Upper lobe of right lung (tissue), 1 donor: ENCODE data around the gene CHSY3. TPM values are rescaled to one million over a fixed set of nuclear protein-coding genes. Genes with fewer than 3 reads are reported as not detected.

Experiments
- ATAC-seq: fragments of 200-7000 bp; cut with Tn5 transposase; one replicate; pipeline ENCODE4 v1.9.1; 2020; ENCODE audit warnings: mild to moderate bottlenecking, moderate library complexity
- DNase-seq: peaks from one replicate; pipeline ENCODE4 v3.0.0-alpha.2; 2020
- H3K27ac ChIP-seq: fragments of 200-600 bp; one replicate; pipeline ENCODE4 v1.8.0; 2022
- H3K27me3 ChIP-seq: fragments of 200-600 bp; one replicate; pipeline ENCODE4 v1.8.0; 2022; ENCODE audit warnings: mild to moderate bottlenecking
- H3K36me3 ChIP-seq: fragments of 200-600 bp; one replicate; pipeline ENCODE4 v1.8.0; 2022
- H3K4me1 ChIP-seq: fragments of 200-600 bp; one replicate; pipeline ENCODE4 v1.8.0; 2022
- H3K4me3 ChIP-seq: fragments of 200-600 bp; one replicate; pipeline ENCODE4 v1.8.0; 2022; ENCODE audit warnings: mild to moderate bottlenecking
- H3K9me3 ChIP-seq: fragments of 200-600 bp; one replicate; pipeline ENCODE4 v1.8.0; 2022
- intact Hi-C: fragments of 100-400 bp; cut with DNase I; formaldehyde crosslinking; loops from one replicate; pipeline ENCODE4 v1.11.0; 2022
- total RNA-seq: library from RNA; stranded (reverse); fragmentation: NEBNext Ultra II Directional; extraction: Animal tissue kit (Norgen Biotek cat#: 25700); gene quantifications from one replicate; pipeline ENCODE4 v1.2.1, GENCODE V29; 2021
- TF ChIP-seq, protein P1 (sequence below): fragments of 200-600 bp; IDR thresholded peaks from one replicate; pipeline ENCODE4 v1.8.0; 2022; ENCODE audit warnings: antibody characterized with exemption
- donor health status: DM: no; HTN: yes; CAD: no; lungs with severe emphysema.

Gene CHSY3
- total RNA-seq, 1 donor from 2014 or later, result 5.7 TPM

DNA sequence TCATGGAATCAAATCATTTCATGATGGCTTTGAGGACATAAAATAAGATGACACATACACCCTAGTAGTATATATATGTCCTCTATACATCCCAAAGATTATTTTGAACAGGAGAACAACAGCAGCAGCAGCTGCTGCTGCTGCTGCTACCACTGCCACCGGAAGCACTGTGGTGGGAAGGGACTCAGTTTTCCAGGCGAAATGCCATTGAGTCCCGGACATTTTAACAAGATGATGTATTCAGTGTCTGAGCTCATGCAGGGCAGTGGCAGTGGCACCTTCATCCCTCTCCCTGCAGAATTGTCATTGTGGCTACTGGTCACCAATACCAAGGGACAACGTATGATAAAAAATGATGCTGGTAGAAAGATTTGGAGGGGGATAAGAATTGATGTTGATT is 151.3 kb downstream of the CHSY3 start:
- intact Hi-C loops, result no loop called here
- Histone ChIP-seq H3K4me3 (no peak overlapping the region), H3K27me3 (no peaks in the 10 kb centered on the region), H3K36me3 (no peaks in the 10 kb centered on the region), H3K9me3 (no peaks in the 10 kb centered on the region), H3K4me1 (no peaks in the 10 kb centered on the region), H3K27ac (no peak overlapping the region)
- TF ChIP-seq, protein P1, sequence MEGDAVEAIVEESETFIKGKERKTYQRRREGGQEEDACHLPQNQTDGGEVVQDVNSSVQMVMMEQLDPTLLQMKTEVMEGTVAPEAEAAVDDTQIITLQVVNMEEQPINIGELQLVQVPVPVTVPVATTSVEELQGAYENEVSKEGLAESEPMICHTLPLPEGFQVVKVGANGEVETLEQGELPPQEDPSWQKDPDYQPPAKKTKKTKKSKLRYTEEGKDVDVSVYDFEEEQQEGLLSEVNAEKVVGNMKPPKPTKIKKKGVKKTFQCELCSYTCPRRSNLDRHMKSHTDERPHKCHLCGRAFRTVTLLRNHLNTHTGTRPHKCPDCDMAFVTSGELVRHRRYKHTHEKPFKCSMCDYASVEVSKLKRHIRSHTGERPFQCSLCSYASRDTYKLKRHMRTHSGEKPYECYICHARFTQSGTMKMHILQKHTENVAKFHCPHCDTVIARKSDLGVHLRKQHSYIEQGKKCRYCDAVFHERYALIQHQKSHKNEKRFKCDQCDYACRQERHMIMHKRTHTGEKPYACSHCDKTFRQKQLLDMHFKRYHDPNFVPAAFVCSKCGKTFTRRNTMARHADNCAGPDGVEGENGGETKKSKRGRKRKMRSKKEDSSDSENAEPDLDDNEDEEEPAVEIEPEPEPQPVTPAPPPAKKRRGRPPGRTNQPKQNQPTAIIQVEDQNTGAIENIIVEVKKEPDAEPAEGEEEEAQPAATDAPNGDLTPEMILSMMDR, result no peak
- no peak for DNase-seq
- ATAC-seq, result no peak

- no peaks in the 10 kb centered on the region for H3K36me3 ChIP-seq
- ATAC-seq (no peak), DNase-seq (no peak)
- H3K9me3 ChIP-seq, result no peaks in the 10 kb centered on the region
- no peak overlapping the region for H3K4me3 ChIP-seq
- H3K4me1 ChIP-seq, result no peaks in the 10 kb centered on the region
- no peaks in the 10 kb centered on the region for H3K27me3 ChIP-seq
- intact Hi-C loops, result no loop called here
- TF ChIP-seq, protein P1, result no peak
- H3K27ac ChIP-seq, result no peak overlapping the region
Observed at GRCh38 chr5:130061746-130062145, 157.5 kb downstream of the CHSY3 start.

- H3K9me3 ChIP-seq, result no peaks in the 10 kb centered on the region
- no peak for ATAC-seq
- no peak for DNase-seq
- TF ChIP-seq, protein P1, result no peak
- H3K4me1 ChIP-seq, result no peaks in the 10 kb centered on the region
- H3K27me3 ChIP-seq, result no peaks in the 10 kb centered on the region
- no peak overlapping the region for H3K27ac ChIP-seq
- intact Hi-C loops, result no loop called here
- no peak overlapping the region for H3K4me3 ChIP-seq
- H3K36me3 ChIP-seq, result no peaks in the 10 kb centered on the region
Observed at GRCh38 chr5:130063603-130064002, 159.3 kb downstream of the CHSY3 start.

GRCh38 chr5:130064484-130064883 is 160.2 kb downstream of the CHSY3 start:
- H3K27ac ChIP-seq, result no peak overlapping the region
- TF ChIP-seq, protein P1, result no peak
- no peaks in the 10 kb centered on the region for H3K36me3 ChIP-seq
- H3K4me3 ChIP-seq, result no peak overlapping the region
- H3K9me3 ChIP-seq, result no peaks in the 10 kb centered on the region
- intact Hi-C loops, result no loop called here
- no peaks in the 10 kb centered on the region for H3K27me3 ChIP-seq
- DNase-seq (no peak), ATAC-seq (no peak)
- H3K4me1 ChIP-seq, result no peaks in the 10 kb centered on the region

GRCh38 chr5:130065617-130066016 is 161.4 kb downstream of the CHSY3 start:
- TF ChIP-seq, protein P1, result no peak
- Histone ChIP-seq H3K4me1 (no peaks in the 10 kb centered on the region), H3K36me3 (no peaks in the 10 kb centered on the region), H3K27ac (no peak overlapping the region), H3K27me3 (no peaks in the 10 kb centered on the region), H3K4me3 (no peak overlapping the region), H3K9me3 (no peaks in the 10 kb centered on the region)
- ATAC-seq (no peak), DNase-seq (no peak)
- intact Hi-C loops, result no loop called here

DNA sequence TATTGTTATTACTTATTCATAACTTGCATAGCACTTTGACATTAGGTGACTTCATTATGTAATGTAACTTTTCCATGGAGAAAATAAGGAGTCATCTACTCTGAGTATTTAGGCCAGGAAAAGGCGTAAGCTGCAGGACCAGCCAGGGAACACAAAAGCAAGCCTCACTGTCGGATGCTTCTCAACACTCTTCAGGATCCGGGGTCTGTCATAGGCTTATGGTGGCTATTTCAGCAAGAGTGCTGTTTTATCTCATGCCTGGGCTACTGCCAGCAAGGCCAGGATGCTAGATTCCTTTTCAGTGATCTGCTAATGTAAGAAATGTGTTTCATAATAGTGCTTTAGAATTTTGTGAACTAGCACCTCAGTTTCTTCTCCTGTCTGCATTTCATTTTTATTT is 162.4 kb downstream of the CHSY3 start:
- Histone ChIP-seq H3K4me1 (no peaks in the 10 kb centered on the region), H3K27ac (peak overlapping the region; percentile 42), H3K9me3 (no peaks in the 10 kb centered on the region), H3K36me3 (no peaks in the 10 kb centered on the region), H3K27me3 (no peaks in the 10 kb centered on the region), H3K4me3 (no peak overlapping the region)
- DNase-seq, result no peak
- intact Hi-C loops, result no loop called here
- ATAC-seq, result no peak
- TF ChIP-seq, protein P1, result no peak
